ENCODE results near the gene CLIP3. TPM values are rescaled to one million over a fixed set of nuclear protein-coding genes. Genes with fewer than 3 reads are reported as not detected.

CLIP3 gene
- total and polyA plus RNA-seq, 9 of the 15 experiments (the other 6 are each of a cell fraction or from before 2014, with no cell fraction given) = 0.01 to 0.50 (median 0.15) TPM; not detected in 1

DNA sequence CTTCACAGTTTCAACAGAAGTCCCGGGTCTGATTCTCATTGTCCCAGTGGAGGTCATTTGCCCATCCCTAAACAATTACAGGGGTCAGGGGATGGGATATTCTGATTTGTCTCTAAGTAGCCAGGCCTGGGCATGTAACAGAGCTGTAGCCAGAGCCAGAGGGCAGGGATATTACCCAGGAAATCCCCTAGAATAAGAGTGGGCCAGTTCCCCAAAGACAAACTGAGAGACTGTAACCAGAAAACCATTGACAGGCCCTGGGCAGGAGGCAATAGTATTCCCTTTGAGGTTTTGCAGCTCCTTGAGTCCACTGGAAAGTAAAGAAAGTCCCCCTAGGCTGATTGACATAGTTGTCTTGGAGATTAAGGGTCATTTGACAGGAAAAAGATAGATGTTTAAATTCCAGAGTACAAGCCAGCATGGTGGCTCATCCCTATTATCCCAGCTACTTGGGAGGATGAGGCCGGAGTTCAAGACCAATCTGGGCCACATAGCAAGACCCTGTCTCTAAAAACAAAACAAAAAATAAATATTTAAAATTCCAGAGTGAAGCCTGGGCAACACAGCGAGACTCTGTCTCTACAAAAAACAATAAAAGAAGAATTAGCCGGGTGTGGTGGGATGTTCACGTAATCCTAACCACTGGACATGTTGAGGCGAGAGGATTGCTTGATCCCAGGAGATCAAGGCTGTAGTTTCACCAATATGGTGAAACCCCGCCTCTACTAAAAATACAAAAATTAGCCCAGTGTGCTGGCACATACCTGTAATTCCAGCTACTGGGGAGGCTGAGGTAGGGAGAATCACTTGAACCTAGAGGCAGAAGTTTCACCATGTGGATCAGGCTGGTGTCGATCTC lies 39.5 kb downstream of the CLIP3 start:
- no peak overlapping the region for H2AFZ ChIP-seq (ENCODE audit: low read depth, low read length)
- TF ChIP-seq CBX1 (IDR thresholded peaks at IDR 0.05; ENCODE audit: low read depth) (no peak), CTCFL (IDR thresholded peaks at IDR 0.05; ENCODE audit: borderline replicate concordance, insufficient read depth, low read depth, low read length, poor library complexity, severe bottlenecking) (no peak), ZBTB7A (IDR thresholded peaks at IDR 0.05; ENCODE audit: borderline replicate concordance, control insufficient read depth, low read depth, low read length) (no peak), E2F8 (IDR thresholded peaks at IDR 0.05; ENCODE audit: low read depth, partially characterized antibody) (no peak), ZNF232 (CRISPR knock-in tag; IDR thresholded peaks at IDR 0.05) (no peak), FIP1L1 (IDR thresholded peaks at IDR 0.05; ENCODE audit: low read depth, low read length, poor library complexity, severe bottlenecking) (no peak), NFIC (IDR thresholded peaks at IDR 0.05) (no peak), ARID2 (IDR thresholded peaks at IDR 0.05) (no peak)
- FAIRE-seq (no peak), DNase-seq (ENCODE audit: extremely low read depth in 1 of 4, low spot score in 3 of 4) (no peak), ATAC-seq (no peak)
- in situ Hi-C loops (cut with MboI) = no loop called here
- no peak overlapping the region for H3K9ac ChIP-seq (ENCODE audit: insufficient read depth in 1 of 2, low read depth in 2 of 2, low read length in 2 of 2)
- H3K36me3 ChIP-seq (ENCODE audit: control insufficient read depth, insufficient read depth, low read length) = peaks cover 6% of the 10 kb centered on the region; the same call in 1 of the 3 replicates
- intact Hi-C loops (cut with micrococcal nuclease) = loop anchor here (10.0 kb wide), 1 partner anchor 122 kb away; the partner anchor contains the start of genes OVOL3, POLR2I and TBCB
- H3K9me3 ChIP-seq (replicated peaks; ENCODE audit: control insufficient read depth, insufficient read depth, low read depth, low read length) = peaks cover 3% of the 10 kb centered on the region
- POLR2A ChIA-PET = no interaction called here
- peaks cover 3% of the 10 kb centered on the region for H3K9me1 ChIP-seq (ENCODE audit: control insufficient read depth, insufficient read depth, low read length)
- no peaks in the 10 kb centered on the region for H3K27me3 ChIP-seq (ENCODE audit: control insufficient read depth in 2 of 2, insufficient read depth in 2 of 2, low read length in 2 of 2)
- 80% methylated on average over 8 of the region's 8 CpGs for WGBS (ENCODE audit: insufficient coverage, low coverage, missing lambda C conversion rate)
- H4K20me1 ChIP-seq (replicated peaks; ENCODE audit: control insufficient read depth, insufficient read depth, low read length) = peaks cover 4% of the 10 kb centered on the region; the same call in 1 of the 2 replicates
- no peak overlapping the region for H3K4me3 ChIP-seq
- peaks cover 9 to 29% of the 10 kb centered on the region in 2 experiments; a peak in 4 of 5 replicates for H3K4me1 ChIP-seq (replicated peaks in 1 of 2; ENCODE audit: control insufficient read depth in 2 of 2, insufficient read depth in 2 of 2, low read length in 2 of 2)
- BruUV-seq (replicated peaks) = no TSS peak
- no peak overlapping the region for H3K27ac ChIP-seq (ENCODE audit: extremely low read depth, low read depth, low read length)
- no peak overlapping the region for H3K4me2 ChIP-seq (ENCODE audit: insufficient read depth, low read length)
- peaks cover 24% of the 10 kb centered on the region for H3K79me2 ChIP-seq (ENCODE audit: control insufficient read depth, insufficient read depth, low read length)
- CTCF ChIA-PET (ENCODE audit: low intra/inter-chr PET ratio) = no interaction called here

Data from K562 (cell line).